HL-60 (cell line): ENCODE data around the gene KIZ.

Source experiments
- CTCF ChIP-seq: IDR thresholded peaks from one replicate; pipeline ENCODE4 v1.5.1; 2011; ENCODE audit warnings: low read length, control low read depth, inconsistent platforms; ENCODE audit not compliant: insufficient read depth
- GABPA ChIP-seq: IDR thresholded peaks from 2 replicates; pipeline ENCODE4 v1.6.1; 2012; ENCODE audit warnings: low read depth
- POLR2AphosphoS5 ChIP-seq: IDR thresholded peaks from 2 replicates; pipeline ENCODE4 v1.6.1; 2012; ENCODE audit warnings: low read depth

GRCh38 chr20:21154692-21155091 lies 28.8 kb downstream of the KIZ start:
- TF ChIP-seq CTCF = no peak
- no peak for TF ChIP-seq POLR2AphosphoS5
- no peak for TF ChIP-seq GABPA
